NCI-H69 (cell line): ENCODE measurements around the gene RGS12.

ENCODE experiments used
- DNase-seq: peaks from one replicate; lab custom pipeline; 2025; lab: John Stamatoyannopoulos, UW

The RGS12 gene

GRCh38 chr4:3280466-3280865 lies 12.4 kb upstream of the RGS12 start:
- DNase-seq: no peak

- DNase-seq: no peak
These were observed 9.3 kb upstream of the RGS12 start for GRCh38 chr4:3283483-3283882.

GRCh38 chr4:3283916-3284315 lies 8.9 kb upstream of the RGS12 start:
- no peak for DNase-seq

- DNase-seq: no peak
These were observed 7.9 kb upstream of the RGS12 start for GRCh38 chr4:3284734-3285557.

GRCh38 chr4:3285558-3286334 lies 7.1 kb upstream of the RGS12 start:
- DNase-seq: no peak

GRCh38 chr4:3286335-3287175 lies 6.3 kb upstream of the RGS12 start:
- no peak for DNase-seq

- DNase-seq: no peak
These were observed 5.4 kb upstream of the RGS12 start for GRCh38 chr4:3287271-3287971.

- DNase-seq: no peak
These were observed 4.8 kb upstream of the RGS12 start for GRCh38 chr4:3287972-3288570.

GRCh38 chr4:3288571-3289094 lies 4.2 kb upstream of the RGS12 start:
- DNase-seq: no peak

GRCh38 chr4:3290476-3290875 lies 2.3 kb upstream of the RGS12 start:
- no peak for DNase-seq

GRCh38 chr4:3290889-3291321 lies 1.9 kb upstream of the RGS12 start:
- DNase-seq: no peak

- no peak for DNase-seq
These were observed 1.3 kb upstream of the RGS12 start for GRCh38 chr4:3291411-3291968.

GRCh38 chr4:3291969-3292570 lies 751 bp upstream of the RGS12 start:
- DNase-seq: peak; percentile 59

GRCh38 chr4:3293401-3294391 lies 875 bp downstream of the RGS12 start:
- DNase-seq: no peak

GRCh38 chr4:3294401-3295241 lies 1.8 kb downstream of the RGS12 start:
- no peak for DNase-seq

- no peak for DNase-seq
These were observed 3.2 kb downstream of the RGS12 start for GRCh38 chr4:3295837-3296624.

GRCh38 chr4:3296651-3297050 lies 3.8 kb downstream of the RGS12 start:
- no peak for DNase-seq
